ENCODE results near the gene USP4. TPM values are rescaled to one million over a fixed set of nuclear protein-coding genes. Genes with fewer than 3 reads are reported as not detected.

The USP4 gene
- total and polyA plus RNA-seq, 2 of the 13 experiments (the other 11 are each of a cell fraction or from before 2014, with no cell fraction given), result 9.2 to 20.8 TPM

DNA sequence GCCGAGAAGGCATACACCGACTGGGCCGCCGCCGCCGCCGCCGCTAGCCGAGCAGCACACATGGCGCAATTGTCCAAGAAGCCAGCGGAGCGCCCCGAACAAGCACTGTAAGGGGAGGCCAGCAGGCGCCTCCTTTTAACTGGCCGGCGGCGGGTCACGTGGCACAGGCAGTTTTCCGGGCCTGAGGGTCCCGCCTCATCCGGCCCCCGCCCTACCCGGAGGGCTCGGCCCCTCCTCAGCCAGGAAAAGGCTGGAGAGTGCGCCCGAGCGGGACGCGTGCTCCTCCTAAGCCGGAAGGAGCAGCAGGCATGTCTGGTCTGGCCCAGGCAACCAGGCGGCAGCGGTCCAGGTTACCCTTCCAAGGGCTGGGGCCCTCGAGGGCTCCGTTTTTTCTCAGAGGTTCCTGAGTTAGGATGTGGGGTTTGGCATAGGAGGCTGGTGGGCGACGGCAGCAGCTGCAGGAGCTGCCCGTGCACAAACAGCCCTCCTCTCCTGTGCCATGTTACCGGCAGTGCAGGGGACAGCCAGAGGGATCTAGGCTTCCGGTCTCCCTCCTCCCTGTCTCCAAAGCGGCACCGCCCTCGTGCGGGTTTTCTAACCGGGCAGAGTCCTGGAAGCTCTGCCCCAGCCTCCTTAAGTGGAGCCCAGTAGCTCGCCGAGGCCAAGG lies 18.5 kb upstream of the USP4 start, which contains the start of gene GPX1 (continued):
- TF ChIP-seq MLLT10 (CRISPR knock-in tag; IDR thresholded peaks at IDR 0.05) (no peak), THYN1 (CRISPR knock-in tag; IDR thresholded peaks at IDR 0.05; ENCODE audit: borderline replicate concordance, low read depth) (no peak), ZFYVE20 (CRISPR knock-in tag; IDR thresholded peaks at IDR 0.05; ENCODE audit: borderline replicate concordance, low read depth) (no peak), ZNF274 (CRISPR knock-in tag; IDR thresholded peaks at IDR 0.05) (no peak; the same call in 1 of the 2 replicates), POLR2AphosphoS5 (IDR thresholded peaks at IDR 0.05; ENCODE audit: low read depth, low read length) (peak; percentile 74), ZNF883 (CRISPR knock-in tag; IDR thresholded peaks at IDR 0.05; ENCODE audit: not compliant biosample characterization) (peak; percentile 21), ZNF567 (CRISPR knock-in tag; IDR thresholded peaks at IDR 0.05; ENCODE audit: borderline replicate concordance) (no peak), SIX1 (CRISPR knock-in tag; IDR thresholded peaks at IDR 0.05; ENCODE audit: borderline replicate concordance) (peak; percentile 1; the same call in 1 of the 2 replicates), HNRNPL (IDR thresholded peaks at IDR 0.05; ENCODE audit: low read depth, low read length) (no peak), ZFP36 (IDR thresholded peaks at IDR 0.05; ENCODE audit: borderline replicate concordance, low read depth, low read length, partially characterized antibody) (no peak), KLF12 (CRISPR knock-in tag; IDR thresholded peaks at IDR 0.05; ENCODE audit: borderline replicate concordance) (peak; percentile 88), ZNF747 (CRISPR knock-in tag; IDR thresholded peaks at IDR 0.05; ENCODE audit: borderline replicate concordance) (peak; percentile 99), LCORL (IDR thresholded peaks at IDR 0.05) (no peak), LCORL (CRISPR knock-in tag; IDR thresholded peaks at IDR 0.05) (peak; percentile 74; the same call in 1 of the 2 replicates), NBN (conservative IDR thresholded peaks at IDR 0.05) (no peak), HOXA9 (CRISPR knock-in tag; IDR thresholded peaks at IDR 0.05; ENCODE audit: borderline replicate concordance) (no peak), ESRRA (CRISPR knock-in tag; IDR thresholded peaks at IDR 0.05; ENCODE audit: low read depth) (no peak), DNMT3B (CRISPR knock-in tag; conservative IDR thresholded peaks at IDR 0.05) (0 out of 2 replicates have a peak, but pooled peaks have one; percentile 18), FOXC1 (CRISPR knock-in tag; IDR thresholded peaks at IDR 0.05; ENCODE audit: borderline replicate concordance) (peak; percentile 68; the same call in 1 of the 2 replicates), MED13 (CRISPR knock-in tag; IDR thresholded peaks at IDR 0.05) (peak; percentile 80), HOXA7 (CRISPR knock-in tag; IDR thresholded peaks at IDR 0.05) (no peak), BCL6 (CRISPR knock-in tag; IDR thresholded peaks at IDR 0.05) (peak; percentile 32; the same call in 1 of the 2 replicates), NFE2L2 (IDR thresholded peaks at IDR 0.05; ENCODE audit: low read length) (no peak)
- TF ChIP-seq, protein P1, sequence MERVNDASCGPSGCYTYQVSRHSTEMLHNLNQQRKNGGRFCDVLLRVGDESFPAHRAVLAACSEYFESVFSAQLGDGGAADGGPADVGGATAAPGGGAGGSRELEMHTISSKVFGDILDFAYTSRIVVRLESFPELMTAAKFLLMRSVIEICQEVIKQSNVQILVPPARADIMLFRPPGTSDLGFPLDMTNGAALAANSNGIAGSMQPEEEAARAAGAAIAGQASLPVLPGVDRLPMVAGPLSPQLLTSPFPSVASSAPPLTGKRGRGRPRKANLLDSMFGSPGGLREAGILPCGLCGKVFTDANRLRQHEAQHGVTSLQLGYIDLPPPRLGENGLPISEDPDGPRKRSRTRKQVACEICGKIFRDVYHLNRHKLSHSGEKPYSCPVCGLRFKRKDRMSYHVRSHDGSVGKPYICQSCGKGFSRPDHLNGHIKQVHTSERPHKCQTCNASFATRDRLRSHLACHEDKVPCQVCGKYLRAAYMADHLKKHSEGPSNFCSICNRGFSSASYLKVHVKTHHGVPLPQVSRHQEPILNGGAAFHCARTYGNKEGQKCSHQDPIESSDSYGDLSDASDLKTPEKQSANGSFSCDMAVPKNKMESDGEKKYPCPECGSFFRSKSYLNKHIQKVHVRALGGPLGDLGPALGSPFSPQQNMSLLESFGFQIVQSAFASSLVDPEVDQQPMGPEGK (CRISPR knock-in tag; IDR thresholded peaks at IDR 0.05), result peak; percentile 95
- TF ChIP-seq, protein P2, sequence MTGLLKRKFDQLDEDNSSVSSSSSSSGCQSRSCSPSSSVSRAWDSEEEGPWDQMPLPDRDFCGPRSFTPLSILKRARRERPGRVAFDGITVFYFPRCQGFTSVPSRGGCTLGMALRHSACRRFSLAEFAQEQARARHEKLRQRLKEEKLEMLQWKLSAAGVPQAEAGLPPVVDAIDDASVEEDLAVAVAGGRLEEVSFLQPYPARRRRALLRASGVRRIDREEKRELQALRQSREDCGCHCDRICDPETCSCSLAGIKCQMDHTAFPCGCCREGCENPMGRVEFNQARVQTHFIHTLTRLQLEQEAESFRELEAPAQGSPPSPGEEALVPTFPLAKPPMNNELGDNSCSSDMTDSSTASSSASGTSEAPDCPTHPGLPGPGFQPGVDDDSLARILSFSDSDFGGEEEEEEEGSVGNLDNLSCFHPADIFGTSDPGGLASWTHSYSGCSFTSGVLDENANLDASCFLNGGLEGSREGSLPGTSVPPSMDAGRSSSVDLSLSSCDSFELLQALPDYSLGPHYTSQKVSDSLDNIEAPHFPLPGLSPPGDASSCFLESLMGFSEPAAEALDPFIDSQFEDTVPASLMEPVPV (CRISPR knock-in tag; IDR thresholded peaks at IDR 0.05), result peak; percentile 98
- TF ChIP-seq, protein P3, sequence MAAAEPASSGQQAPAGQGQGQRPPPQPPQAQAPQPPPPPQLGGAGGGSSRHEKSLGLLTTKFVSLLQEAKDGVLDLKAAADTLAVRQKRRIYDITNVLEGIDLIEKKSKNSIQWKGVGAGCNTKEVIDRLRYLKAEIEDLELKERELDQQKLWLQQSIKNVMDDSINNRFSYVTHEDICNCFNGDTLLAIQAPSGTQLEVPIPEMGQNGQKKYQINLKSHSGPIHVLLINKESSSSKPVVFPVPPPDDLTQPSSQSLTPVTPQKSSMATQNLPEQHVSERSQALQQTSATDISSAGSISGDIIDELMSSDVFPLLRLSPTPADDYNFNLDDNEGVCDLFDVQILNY (CRISPR knock-in tag; conservative IDR thresholded peaks at IDR 0.05), result no peak
- TF ChIP-seq, protein P4, sequence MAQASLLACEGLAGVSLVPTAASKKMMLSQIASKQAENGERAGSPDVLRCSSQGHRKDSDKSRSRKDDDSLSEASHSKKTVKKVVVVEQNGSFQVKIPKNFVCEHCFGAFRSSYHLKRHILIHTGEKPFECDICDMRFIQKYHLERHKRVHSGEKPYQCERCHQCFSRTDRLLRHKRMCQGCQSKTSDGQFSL (CRISPR knock-in tag; IDR thresholded peaks at IDR 0.05), result no peak

Measured in HepG2 (cell line).